ENCODE measurements around the gene AMER2.

Gene AMER2

DNA sequence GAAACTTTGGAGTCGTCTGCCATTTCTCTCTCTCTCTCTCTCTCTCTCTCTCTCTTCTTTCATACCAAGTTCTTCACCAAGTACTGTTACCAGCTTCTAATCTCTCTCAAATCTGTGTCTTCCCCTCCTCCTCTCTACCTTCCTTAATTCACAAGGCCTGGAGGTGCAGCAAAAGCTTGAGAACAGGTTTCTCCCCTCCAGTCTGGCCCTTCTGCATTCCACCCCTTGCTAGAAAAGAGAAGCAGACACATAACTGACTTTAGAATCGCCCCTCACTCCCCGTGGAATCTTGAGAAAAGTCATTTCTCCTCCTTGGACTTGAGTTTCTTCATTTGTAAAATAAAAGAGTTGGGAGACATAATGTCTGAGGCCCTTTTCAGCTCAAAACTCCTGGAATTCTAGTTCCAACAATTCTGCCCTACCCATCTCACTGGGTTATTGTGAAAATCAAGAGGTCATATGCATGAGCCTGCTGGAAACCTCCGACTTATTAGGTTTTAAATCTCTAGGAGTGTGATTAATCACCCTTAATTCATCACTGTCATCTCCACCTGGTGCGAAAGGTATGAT lies 20.4 kb downstream of the AMER2 start:
- DNase-seq (ENCODE audit: low read depth), result no peak

DNA sequence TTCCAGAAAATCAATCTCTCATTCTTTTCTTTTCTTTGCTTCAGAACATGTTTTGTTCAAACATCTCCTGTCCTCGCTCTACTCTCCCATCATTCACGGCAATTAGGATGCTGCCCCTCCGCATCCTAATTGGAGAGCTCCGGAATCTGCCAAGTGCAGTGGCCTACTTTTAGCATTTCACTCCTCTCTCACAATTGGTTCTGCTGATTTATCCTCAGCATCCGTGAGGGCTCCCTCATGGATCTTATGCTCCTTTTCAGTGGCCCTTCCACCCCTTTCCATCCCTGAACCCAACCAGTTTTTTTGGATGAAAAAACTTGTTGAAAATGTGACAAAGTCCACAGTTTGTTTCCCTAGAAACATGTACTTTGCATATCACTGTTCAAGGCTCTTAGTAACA lies 22.4 kb downstream of the AMER2 start:
- no peak for DNase-seq (ENCODE audit: low read depth)

DNA sequence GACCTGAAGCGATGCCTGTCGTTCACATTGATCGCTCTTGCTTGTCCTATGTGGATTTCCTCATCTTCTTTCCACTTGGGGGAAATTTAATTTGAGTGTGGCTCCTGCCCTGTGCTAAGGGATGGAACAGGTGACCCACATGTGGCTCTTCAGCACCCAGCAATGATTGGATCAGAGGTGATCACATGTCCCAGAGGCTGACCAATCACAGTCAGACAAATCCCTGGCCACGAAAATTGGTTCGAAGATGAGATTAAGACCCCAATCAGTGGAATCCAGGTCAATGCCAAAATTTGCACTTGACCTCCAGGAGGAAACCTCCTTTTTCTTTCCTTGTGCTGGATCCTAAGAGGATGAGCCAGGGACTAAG lies 23.7 kb downstream of the AMER2 start:
- DNase-seq (ENCODE audit: low read depth), result no peak

DNA sequence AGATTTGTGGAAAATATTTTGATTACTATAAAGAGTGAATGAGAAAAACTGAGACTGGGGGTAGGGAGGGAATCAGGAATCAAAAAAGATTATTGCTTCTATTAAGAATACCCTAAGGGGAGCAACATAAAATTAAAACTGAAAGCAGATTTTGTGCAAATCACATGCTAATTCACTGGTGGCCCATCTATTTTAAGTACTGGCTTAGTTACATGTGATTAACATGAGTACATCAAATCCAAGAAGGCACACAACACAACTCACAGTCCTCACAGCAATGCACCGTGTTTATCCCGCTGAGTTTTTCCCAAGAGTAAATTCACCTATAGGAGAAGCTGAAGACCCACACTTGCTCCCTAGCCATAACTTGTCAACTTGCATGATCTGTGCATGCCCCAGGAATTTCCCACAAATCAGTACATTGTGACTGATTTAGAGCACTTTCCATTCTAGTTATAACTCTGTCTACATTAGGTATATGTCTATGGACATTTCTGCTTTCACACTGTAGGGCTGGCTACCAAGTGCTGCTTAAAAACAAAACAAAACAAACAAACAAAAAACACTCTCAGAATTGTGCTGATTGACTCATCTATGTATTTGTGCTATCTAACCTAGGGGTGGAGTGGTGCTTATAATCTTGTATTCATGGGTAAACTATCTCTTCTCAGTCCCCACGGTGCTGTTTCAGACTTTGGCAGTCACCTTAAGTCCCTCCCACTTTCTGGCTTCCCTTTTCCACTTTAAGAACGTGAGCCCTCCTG lies 24.3 kb downstream of the AMER2 start:
- no peak for DNase-seq (ENCODE audit: low read depth)

DNA sequence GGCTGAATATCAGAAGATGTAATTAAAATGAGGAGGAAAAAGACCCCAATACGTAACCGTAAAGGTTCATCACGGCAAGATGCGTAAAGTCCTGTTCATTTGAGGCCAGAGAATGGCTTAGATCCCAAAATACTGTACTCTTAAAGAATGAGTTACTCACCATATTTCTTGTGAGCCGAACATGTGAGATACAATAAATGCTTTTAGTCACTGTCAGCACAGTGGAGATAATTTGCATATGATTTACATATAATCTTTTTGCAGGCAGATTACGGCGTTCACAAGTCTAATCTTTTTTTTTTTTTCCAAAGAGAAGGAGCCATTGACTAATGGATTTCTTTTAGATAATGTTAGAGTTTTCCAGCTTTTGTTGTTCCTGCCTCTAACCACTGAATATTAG lies 28.4 kb downstream of the AMER2 start:
- DNase-seq (ENCODE audit: low read depth), result no peak

DNA sequence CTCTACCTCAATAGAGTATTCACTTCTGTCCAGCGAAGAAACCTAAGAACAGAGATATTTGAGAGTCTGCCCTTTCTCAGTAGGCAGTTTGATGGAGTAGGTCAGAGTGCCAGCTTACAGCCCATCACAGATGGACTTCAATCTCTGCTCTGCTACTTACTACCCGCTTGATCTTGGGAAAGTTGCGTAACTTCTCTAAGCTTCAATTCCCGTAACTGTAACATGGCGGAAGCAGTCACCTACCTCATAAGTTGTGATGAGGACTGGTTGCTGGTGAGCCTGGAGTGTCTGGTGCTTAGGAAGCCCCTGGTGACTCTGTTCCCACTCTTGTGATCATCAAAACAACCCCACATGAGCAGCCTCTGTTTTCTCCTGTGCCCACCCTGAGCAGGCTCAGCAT lies 31.0 kb downstream of the AMER2 start:
- no peak for DNase-seq (ENCODE audit: low read depth)

DNA sequence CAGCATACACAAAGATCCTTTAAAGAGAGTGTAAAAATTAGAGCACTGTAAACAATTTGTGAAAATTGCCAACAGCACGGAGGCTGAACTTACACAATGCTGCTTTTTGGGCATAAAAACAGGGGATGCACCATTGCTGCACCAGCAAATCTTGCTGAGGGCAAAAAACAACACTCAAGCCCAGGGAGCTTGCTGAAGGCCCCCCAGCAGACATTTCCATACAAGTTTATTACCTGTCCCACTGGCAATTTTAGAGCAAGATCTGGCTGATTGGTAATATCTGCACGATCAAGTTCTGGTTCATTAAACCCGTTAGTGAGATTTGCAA lies 34.3 kb downstream of the AMER2 start:
- no peak for DNase-seq (ENCODE audit: low read depth)

DNA sequence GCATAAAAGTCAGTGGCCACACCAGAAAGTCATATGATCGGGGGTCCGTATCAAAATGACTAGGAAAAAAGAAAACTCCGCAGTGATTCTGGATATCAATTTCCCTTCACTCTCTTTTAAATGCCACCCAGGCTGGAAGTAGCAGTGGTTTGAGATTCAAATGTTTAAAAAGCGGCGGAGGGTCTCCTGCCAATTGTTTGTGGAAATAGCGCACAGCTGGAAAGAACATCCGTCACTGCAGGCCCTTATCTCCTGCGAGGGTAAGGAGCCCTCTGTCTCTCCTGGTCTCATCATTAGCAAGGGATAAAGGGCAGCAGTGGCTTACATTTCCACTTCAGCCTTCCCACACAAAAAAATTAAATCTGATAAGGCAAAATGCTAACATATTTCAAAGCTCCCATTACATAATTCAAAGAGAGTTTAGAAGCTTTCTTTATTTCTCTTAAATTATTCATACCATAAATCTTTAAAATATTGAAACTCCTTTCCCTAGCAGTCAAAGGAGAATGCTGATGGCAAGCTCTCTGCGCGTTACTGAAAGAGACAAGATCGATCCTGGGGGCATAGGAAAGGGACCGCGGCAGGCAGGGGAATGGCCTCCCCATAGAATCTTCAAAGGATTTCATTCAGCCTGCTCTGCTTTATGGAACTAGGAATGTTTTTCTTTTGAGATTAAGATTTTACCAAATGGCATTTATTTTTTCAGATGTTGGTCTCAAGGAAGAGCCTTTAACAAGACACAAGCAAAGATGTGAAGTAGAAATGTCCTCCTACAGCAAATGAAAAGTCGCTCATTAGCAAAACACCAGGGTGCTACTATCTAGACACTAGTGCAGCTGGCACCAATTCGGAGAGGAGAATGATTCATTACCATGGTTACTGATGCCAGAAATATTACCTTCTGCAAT lies 35.0 kb downstream of the AMER2 start:
- no peak for DNase-seq (ENCODE audit: low read depth)

DNA sequence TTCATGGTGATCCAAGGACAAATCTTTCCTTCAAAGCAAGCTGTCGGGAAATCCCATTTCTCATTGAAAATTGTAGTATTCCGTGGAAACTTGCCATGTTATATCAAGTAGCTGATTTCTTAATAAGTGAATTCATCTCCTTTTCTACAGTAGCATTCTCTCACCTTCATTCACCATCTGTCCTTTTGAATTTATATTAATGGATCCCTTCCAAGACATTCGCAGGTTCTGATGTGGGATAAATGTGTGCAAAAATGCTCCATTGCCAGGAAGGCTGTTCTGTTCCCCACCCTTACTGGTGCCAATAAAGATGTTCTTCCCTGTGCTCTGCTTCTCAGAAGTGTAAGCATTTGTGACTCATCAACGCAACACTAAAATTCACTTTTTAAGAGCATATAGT lies 36.2 kb downstream of the AMER2 start:
- DNase-seq (ENCODE audit: low read depth), result no peak

DNA sequence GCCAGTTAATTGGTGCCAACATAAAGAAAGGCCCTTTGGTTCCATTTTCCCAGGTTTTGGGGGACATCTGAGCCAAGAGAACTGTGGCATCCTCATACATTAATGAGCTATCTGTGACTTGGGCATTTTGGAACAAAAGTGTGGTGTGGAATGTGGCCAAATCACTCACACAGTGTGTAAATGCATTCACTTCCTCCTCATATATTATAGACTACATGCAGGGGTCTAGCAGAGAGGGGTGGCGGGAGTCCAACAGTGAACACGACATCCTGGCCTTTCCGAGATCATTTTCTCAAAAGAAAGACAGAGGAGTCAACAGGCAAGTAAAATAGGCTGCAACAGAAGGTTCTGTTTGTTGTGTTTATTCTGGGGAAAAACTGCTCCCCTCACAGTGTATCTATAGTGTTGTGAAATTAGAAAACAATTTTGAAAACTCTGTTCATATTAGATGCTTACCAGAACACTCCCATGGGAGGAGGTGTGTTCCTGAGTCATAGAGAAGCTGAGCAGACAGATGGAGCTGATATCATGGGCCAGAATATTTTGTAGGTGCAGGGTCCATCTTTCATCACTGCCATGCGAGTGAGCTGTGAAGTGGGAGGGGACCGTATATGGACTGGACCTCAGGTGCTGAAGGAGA lies 39.2 kb downstream of the AMER2 start:
- no peak for DNase-seq (ENCODE audit: low read depth)

DNA sequence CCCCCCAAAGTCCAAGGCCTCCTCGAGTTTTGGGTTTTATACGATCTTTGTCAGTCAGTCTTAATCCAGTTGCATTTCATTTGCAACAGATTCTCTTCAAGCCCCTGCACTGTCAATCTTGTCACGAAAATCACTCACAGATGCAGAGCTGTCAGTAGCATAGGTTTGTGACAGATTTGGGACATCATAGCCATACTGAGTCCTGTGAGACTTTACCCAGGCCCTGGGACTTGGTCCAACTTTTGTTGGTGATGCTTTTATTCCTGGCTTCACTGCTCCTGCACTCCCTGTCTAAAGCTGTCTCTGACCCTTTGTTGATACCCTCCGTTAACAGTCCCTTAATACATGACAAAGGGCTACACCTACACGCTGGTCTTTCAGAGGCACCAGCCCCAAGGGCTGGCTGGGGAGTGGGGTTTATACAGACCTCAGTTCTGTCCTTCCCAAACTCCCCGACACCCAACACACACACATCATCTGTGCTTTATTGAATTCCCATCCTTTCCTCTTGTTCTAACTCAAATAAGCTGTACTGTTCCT lies 40.1 kb downstream of the AMER2 start:
- DNase-seq (ENCODE audit: low read depth), result no peak

DNA sequence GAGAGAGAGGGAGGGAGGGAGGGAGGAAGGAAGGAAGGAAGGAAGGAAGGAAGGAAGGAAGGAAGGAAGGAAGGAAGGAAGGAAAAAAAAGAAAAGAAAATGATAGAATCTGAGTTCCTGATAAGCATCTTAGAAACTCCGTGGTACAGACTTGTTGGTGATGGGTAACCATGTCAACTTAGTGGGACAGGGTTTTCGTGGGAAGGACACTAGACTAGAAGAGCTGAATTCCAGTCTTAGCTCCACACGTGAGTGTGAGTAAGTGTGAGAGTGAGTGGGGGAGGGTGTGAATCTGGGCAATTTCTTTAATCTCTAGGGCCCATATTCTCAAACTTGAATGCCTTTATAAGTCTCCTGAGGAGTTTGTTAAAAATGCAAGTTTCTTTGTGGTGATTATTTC lies 41.1 kb downstream of the AMER2 start:
- DNase-seq (ENCODE audit: low read depth), result no peak

DNA sequence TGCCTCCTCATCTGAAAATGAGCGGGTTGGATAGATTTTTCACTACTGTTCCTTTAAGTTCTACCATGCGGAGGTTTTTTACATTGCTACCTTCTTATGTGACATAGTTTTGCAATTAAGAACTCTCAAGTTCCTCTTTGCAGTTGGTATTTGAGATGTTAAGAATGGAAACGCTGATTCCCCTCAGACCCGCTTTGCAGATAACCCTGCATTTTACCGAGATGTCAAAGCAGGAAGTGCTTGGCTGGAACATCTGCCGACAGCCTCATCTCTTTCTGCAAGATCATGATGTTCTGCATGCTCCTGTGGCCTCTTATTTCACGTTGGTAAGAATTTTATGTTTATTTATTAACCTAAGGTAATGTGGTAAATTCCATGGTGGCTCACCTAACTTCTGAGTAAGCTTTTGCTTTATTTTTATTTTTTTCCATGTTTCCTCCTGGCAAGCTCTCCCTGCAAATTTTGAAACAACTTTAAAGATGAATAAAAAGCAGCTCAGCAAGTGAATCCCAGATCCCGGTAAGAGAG lies 53.6 kb downstream of the AMER2 start:
- no peak for DNase-seq (ENCODE audit: low read depth)

DNA sequence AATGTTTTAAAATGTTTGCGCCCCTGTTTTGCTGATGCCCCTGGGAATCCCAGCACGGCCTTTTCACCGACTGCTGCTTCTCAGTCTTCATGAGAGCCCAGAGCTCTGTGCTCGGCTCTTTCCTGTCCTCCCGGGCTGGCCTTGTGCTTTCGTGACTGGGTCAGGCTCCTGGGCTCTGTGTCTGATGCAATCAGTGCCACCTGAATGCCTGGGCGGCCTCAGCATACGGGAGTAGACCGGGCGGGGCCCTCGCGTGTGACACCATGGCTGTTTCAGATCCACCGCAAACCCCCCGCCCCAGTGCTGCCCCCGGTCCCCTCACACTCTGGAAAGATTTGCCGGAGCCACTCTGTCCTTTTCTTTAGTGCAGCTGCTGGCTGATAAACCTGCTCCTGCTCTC lies 54.8 kb downstream of the AMER2 start:
- no peak for DNase-seq (ENCODE audit: low read depth)

DNA sequence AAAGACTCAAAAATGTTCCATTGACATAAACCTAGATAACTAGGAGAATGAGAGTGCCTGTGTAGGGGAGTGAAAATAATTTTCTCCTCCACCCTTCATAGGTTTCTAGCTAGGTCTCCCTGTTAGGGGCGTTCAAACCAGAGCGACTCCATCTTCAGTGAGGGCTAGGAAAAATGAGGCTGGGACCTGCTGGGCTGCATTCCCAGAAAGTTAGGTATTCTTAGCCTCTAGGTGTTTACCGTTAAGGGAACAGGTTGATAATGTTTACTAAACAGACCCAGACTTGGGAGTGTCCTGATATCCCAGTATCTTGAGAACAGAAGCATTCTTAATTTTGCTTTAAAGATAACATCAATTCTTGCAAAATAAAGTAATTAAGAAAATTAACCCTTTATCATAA lies 56.0 kb downstream of the AMER2 start:
- no peak for DNase-seq (ENCODE audit: low read depth)

DNA sequence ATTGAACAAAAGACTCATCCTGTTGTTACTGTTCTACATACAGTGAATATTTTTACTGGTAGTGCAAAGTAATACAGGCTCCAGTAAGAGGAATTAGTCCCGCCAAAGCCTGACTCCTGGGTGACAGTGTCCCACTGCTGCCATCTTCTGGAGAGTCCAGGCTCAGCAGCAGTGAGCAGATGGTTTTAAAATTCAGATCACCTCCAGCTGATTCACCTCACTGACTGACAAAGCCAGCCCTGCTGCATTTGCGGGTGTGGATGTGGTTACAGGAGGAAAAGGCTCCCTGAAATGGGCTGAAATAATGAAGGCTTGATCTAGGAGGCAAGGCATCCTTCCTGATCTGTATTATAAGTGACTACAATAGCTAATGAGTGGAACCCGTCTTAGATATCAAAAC lies 57.9 kb downstream of the AMER2 start:
- peak; percentile 52 for DNase-seq (ENCODE audit: low read depth)

DNA sequence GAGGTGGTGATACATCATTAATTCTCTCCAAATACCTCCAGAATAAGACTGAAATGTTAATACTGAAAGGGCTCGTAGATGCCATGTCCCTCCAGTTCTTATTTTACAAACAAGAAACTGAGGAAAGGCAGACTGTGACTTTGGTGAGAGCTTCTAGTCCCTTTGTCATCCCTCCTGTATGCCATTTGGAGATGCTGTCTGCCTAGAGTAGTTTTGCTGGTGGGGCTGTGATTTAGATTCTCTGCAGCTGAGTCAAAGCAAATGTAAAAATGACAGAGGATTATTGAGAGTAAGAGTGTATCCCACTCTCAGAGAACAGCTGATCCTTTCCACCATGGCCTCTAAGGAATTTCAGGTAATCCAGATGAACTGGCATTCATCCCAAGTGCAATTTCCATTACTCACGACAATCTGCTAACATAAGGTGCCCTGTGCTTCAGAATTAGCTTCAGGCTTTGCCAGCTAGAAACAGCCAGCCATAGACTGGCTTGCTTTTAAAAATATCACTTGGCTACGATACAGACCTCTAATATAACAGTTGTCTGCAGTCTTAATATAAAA lies 59.3 kb downstream of the AMER2 start:
- DNase-seq (ENCODE audit: low read depth), result no peak

Measured in fibroblast of gingiva (primary cell).